Sigmoid colon (tissue), 4 donors: Measurements from ENCODE around the gene SERPINB3.

Experiments
- CTCF ChIP-seq, 4 experiments: fragments of 450-650 bp in 3 of 4; fragments of 200-600 bp in 1 of 4; IDR thresholded peaks; one replicate each; pipeline ENCODE4 v1.5.1; 2016 to 2019; ENCODE audit warnings: antibody characterized with exemption in 4 of 4, mild to moderate bottlenecking in 3 of 4, moderate library complexity in 2 of 4
- EP300 ChIP-seq, 4 donors: sonication (generic); formaldehyde crosslinking; IDR thresholded peaks; one replicate each; pipeline ENCODE4 v1.6.1; 2017; ENCODE audit warnings: antibody characterized with exemption in 4 of 4
- POLR2A ChIP-seq, 2 donors: fragments of 450-650 bp; IDR thresholded peaks; one replicate each; pipeline ENCODE4 v1.6.1; 2016; ENCODE audit warnings: antibody characterized with exemption in 2 of 2, mild to moderate bottlenecking in 2 of 2, moderate library complexity in 2 of 2
- POLR2AphosphoS5 ChIP-seq, 4 donors: sonication (generic); formaldehyde crosslinking; IDR thresholded peaks; one replicate each; pipeline ENCODE4 v1.6.1; 2017; ENCODE audit warnings: antibody characterized with exemption in 4 of 4

DNA sequence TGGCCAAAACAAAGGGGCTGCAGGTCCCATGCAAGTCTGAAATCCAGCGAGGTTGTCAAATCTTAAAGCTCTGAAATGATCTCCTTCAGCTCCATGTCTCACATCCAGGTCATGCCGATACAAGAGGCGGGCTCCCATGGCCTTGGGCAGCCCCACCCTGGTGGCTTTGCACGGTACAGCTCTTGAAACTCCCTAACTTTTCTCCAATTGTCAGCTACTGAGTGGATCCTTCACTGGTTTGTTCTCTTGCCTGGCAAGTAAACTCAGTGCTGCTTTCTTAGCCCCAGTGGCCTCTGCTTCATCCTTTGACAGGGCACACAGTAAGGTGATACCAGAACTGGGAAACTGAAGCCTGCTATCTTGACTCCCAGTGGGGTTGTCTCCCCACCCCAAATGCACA lies 48.3 kb downstream of the SERPINB3 start:
- TF ChIP-seq POLR2AphosphoS5 (IDR thresholded peaks at IDR 0.05) (no peak), EP300 (IDR thresholded peaks at IDR 0.05) (no peak), CTCF (IDR thresholded peaks at IDR 0.05) (no peak), POLR2A (IDR thresholded peaks at IDR 0.05) (no peak)
